Type B pancreatic cell (in vitro differentiated cells): ENCODE measurements around the gene KPNA6. TPM values are rescaled to one million over a fixed set of nuclear protein-coding genes. Genes with fewer than 3 reads are reported as not detected.
"Not testable (repeated sequence)": the region's sequence is repeated elsewhere in the genome, so short reads cannot be mapped to it uniquely, and the experiment has no call there.

Experiments used
- DNase-seq: peaks from one replicate; pipeline ENCODE4 v3.0.0; 2021; ENCODE audit warnings: mixed read lengths; ENCODE audit not compliant: unreplicated experiment; ENCODE audit errors: extremely low spot score
- H3K27ac Mint-ChIP-seq: 2 replicates; pipeline ENCODE4 v1.8.0; 2021; ENCODE audit warnings: mild to moderate bottlenecking, mixed read lengths
- H3K27me3 Mint-ChIP-seq: 2 replicates; pipeline ENCODE4 v1.8.0; 2021; ENCODE audit warnings: mixed read lengths
- H3K36me3 Mint-ChIP-seq: 2 replicates; pipeline ENCODE4 v1.8.0; 2021; ENCODE audit warnings: mixed read lengths
- H3K4me1 Mint-ChIP-seq: one replicate; pipeline ENCODE4 v1.8.0; 2021; ENCODE audit warnings: mixed read lengths; ENCODE audit not compliant: unreplicated experiment
- H3K4me3 Mint-ChIP-seq: 2 replicates; pipeline ENCODE4 v1.8.0; 2021; ENCODE audit warnings: mild to moderate bottlenecking, mixed read lengths
- H3K9me3 Mint-ChIP-seq: 2 replicates; pipeline ENCODE4 v1.8.0; 2021; ENCODE audit warnings: mixed read lengths
- CTCF ChIP-seq: fragments of 200-600 bp; sonication (generic); conservative IDR thresholded peaks from 2 replicates; pipeline ENCODE4 v1.5.0; 2021; ENCODE audit warnings: antibody characterized with exemption, mild to moderate bottlenecking
- total RNA-seq: library from RNA; stranded (reverse); gene quantifications from 2 replicates; pipeline ENCODE4 v1.2.1, GENCODE V29; 2021; ENCODE audit warnings: low replicate concordance

KPNA6 gene
- total RNA-seq, 1 donor from 2014 or later = 76.2 TPM

GRCh38 chr1:32138965-32139364, 31.1 kb downstream of the KPNA6 start:
- Mint-ChIP-seq H3K9me3 (no peaks in the 10 kb centered on the region), H3K4me3 (no peak overlapping the region), H3K27me3 (no peaks in the 10 kb centered on the region), H3K4me1 (peaks cover 22% of the 10 kb centered on the region), H3K27ac (peak overlapping the region; percentile 59), H3K36me3 (peaks cover 4% of the 10 kb centered on the region)
- TF ChIP-seq CTCF = no peak
- DNase-seq = no peak

- Mint-ChIP-seq H3K9me3 (no peaks in the 10 kb centered on the region), H3K36me3 (peaks cover 4% of the 10 kb centered on the region), H3K27ac (peak overlapping the region; percentile 85), H3K27me3 (no peaks in the 10 kb centered on the region), H3K4me1 (peaks cover 22% of the 10 kb centered on the region), H3K4me3 (no peak overlapping the region)
- TF ChIP-seq CTCF = no peak
- DNase-seq = no peak
These were observed 34.8 kb downstream of the KPNA6 start for GRCh38 chr1:32142446-32143301.

GRCh38 chr1:32143302-32143695, 35.4 kb downstream of the KPNA6 start:
- Mint-ChIP-seq H3K4me1 (peaks cover 22% of the 10 kb centered on the region), H3K36me3 (peaks cover 10% of the 10 kb centered on the region)
- H3K4me3 Mint-ChIP-seq, H3K27ac Mint-ChIP-seq, DNase-seq, H3K9me3 Mint-ChIP-seq, H3K27me3 Mint-ChIP-seq: not testable (repeated sequence)

- H3K27me3 Mint-ChIP-seq = no peaks in the 10 kb centered on the region
- H3K4me3 Mint-ChIP-seq = no peak overlapping the region
- no peak for TF ChIP-seq CTCF
- no peaks in the 10 kb centered on the region for H3K9me3 Mint-ChIP-seq
- H3K27ac Mint-ChIP-seq = no peak overlapping the region
- DNase-seq = no peak
- H3K36me3 Mint-ChIP-seq = peaks cover 14% of the 10 kb centered on the region
- H3K4me1 Mint-ChIP-seq = peaks cover 15% of the 10 kb centered on the region
These were observed 36.2 kb downstream of the KPNA6 start for GRCh38 chr1:32144033-32144432.

- not testable (repeated sequence) for H3K4me3 Mint-ChIP-seq, H3K4me1 Mint-ChIP-seq, DNase-seq
These were observed 39.9 kb downstream of the KPNA6 start for GRCh38 chr1:32147799-32148198.

GRCh38 chr1:32150847-32151246, 43.0 kb downstream of the KPNA6 start:
- Mint-ChIP-seq H3K4me1 (peaks cover 8% of the 10 kb centered on the region), H3K4me3 (no peak overlapping the region), H3K36me3 (peaks cover 13% of the 10 kb centered on the region), H3K27me3 (no peaks in the 10 kb centered on the region), H3K27ac (no peak overlapping the region), H3K9me3 (no peaks in the 10 kb centered on the region)
- TF ChIP-seq CTCF = no peak
- no peak for DNase-seq

More at GRCh38 chr1:32147799-32148198, 39.9 kb downstream of the KPNA6 start:
- peaks cover 15% of the 10 kb centered on the region for H3K36me3 Mint-ChIP-seq
- H3K9me3 Mint-ChIP-seq, H3K27ac Mint-ChIP-seq, H3K27me3 Mint-ChIP-seq: not testable (repeated sequence)
